Measurements from ENCODE around the gene AGPAT1. TPM values are rescaled to one million over a fixed set of nuclear protein-coding genes. Genes with fewer than 3 reads are reported as not detected.
"Not testable (repeated sequence)": the region's sequence is repeated elsewhere in the genome, so short reads cannot be mapped to it uniquely, and the experiment has no call there.

AGPAT1 gene
- total and polyA plus RNA-seq, 2 experiments from 2014 or later = 39.8 to 82.1 TPM

DNA sequence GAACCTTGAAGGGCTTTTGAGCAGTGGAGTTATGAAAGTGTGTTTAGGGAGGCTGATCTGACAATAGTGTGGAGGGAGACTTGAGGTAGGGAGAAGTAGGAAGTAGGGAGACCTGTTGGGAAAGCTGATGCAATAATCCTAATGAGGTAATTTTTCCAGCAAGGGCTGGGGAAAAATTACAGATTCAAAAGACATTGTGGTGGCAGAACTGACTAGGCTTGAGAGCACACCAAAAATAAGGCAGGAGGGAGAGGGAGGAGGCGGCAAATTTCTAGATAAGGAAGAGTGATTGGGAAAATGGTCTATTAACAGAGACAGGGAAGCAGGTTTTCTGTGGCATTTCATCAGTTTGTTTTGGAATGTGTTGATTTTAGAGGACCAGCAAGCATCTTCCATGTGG, 29.6 kb downstream of the AGPAT1 start (continued):
- TF ChIP-seq, protein P1, sequence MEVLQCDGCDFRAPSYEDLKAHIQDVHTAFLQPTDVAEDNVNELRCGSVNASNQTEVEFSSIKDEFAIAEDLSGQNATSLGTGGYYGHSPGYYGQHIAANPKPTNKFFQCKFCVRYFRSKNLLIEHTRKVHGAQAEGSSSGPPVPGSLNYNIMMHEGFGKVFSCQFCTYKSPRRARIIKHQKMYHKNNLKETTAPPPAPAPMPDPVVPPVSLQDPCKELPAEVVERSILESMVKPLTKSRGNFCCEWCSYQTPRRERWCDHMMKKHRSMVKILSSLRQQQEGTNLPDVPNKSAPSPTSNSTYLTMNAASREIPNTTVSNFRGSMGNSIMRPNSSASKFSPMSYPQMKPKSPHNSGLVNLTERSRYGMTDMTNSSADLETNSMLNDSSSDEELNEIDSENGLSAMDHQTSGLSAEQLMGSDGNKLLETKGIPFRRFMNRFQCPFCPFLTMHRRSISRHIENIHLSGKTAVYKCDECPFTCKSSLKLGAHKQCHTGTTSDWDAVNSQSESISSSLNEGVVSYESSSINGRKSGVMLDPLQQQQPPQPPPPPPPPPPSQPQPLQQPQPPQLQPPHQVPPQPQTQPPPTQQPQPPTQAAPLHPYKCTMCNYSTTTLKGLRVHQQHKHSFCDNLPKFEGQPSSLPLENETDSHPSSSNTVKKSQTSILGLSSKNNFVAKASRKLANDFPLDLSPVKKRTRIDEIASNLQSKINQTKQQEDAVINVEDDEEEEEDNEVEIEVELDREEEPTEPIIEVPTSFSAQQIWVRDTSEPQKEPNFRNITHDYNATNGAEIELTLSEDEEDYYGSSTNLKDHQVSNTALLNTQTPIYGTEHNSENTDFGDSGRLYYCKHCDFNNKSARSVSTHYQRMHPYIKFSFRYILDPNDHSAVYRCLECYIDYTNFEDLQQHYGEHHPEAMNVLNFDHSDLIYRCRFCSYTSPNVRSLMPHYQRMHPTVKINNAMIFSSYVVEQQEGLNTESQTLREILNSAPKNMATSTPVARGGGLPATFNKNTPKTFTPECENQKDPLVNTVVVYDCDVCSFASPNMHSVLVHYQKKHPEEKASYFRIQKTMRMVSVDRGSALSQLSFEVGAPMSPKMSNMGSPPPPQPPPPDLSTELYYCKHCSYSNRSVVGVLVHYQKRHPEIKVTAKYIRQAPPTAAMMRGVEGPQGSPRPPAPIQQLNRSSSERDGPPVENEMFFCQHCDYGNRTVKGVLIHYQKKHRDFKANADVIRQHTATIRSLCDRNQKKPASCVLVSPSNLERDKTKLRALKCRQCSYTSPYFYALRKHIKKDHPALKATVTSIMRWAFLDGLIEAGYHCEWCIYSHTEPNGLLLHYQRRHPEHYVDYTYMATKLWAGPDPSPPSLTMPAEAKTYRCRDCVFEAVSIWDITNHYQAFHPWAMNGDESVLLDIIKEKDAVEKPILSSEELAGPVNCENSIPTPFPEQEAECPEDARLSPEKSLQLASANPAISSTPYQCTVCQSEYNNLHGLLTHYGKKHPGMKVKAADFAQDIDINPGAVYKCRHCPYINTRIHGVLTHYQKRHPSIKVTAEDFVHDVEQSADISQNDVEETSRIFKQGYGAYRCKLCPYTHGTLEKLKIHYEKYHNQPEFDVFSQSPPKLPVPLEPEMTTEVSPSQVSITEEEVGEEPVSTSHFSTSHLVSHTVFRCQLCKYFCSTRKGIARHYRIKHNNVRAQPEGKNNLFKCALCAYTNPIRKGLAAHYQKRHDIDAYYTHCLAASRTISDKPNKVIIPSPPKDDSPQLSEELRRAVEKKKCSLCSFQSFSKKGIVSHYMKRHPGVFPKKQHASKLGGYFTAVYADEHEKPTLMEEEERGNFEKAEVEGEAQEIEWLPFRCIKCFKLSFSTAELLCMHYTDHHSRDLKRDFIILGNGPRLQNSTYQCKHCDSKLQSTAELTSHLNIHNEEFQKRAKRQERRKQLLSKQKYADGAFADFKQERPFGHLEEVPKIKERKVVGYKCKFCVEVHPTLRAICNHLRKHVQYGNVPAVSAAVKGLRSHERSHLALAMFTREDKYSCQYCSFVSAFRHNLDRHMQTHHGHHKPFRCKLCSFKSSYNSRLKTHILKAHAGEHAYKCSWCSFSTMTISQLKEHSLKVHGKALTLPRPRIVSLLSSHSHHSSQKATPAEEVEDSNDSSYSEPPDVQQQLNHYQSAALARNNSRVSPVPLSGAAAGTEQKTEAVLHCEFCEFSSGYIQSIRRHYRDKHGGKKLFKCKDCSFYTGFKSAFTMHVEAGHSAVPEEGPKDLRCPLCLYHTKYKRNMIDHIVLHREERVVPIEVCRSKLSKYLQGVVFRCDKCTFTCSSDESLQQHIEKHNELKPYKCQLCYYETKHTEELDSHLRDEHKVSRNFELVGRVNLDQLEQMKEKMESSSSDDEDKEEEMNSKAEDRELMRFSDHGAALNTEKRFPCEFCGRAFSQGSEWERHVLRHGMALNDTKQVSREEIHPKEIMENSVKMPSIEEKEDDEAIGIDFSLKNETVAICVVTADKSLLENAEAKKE (CRISPR knock-in tag; IDR thresholded peaks at IDR 0.05) = no peak
- no peak for TF ChIP-seq CTCF (conservative IDR thresholded peaks at IDR 0.05; ENCODE audit: low read depth in 2 of 2)
- no peak for TF ChIP-seq STAT1 (IDR thresholded peaks at IDR 0.05; ENCODE audit: unreplicated experiment)
- TF ChIP-seq EZH2phosphoT487 (IDR thresholded peaks at IDR 0.05; ENCODE audit: unreplicated experiment) = no peak
- TF ChIP-seq, protein P2, sequence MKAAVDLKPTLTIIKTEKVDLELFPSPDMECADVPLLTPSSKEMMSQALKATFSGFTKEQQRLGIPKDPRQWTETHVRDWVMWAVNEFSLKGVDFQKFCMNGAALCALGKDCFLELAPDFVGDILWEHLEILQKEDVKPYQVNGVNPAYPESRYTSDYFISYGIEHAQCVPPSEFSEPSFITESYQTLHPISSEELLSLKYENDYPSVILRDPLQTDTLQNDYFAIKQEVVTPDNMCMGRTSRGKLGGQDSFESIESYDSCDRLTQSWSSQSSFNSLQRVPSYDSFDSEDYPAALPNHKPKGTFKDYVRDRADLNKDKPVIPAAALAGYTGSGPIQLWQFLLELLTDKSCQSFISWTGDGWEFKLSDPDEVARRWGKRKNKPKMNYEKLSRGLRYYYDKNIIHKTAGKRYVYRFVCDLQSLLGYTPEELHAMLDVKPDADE (IDR thresholded peaks at IDR 0.05) = no peak
- no peak for TF ChIP-seq EZH2 (IDR thresholded peaks at IDR 0.05; ENCODE audit: low read depth, unreplicated experiment)
- TF ChIP-seq ZNF114 (CRISPR knock-in tag; IDR thresholded peaks at IDR 0.05) = no peak

GRCh38 chr6:32144238-32144637, 31.6 kb downstream of the AGPAT1 start:
- not testable (repeated sequence) for H3K9me3 Mint-ChIP-seq; ATAC-seq; DNase-seq (ENCODE audit: low spot score); H3K4me2 ChIP-seq; H4K20me1 ChIP-seq (replicated peaks; ENCODE audit: insufficient read depth); H3K27me3 ChIP-seq (ENCODE audit: insufficient read depth); H2AFZ ChIP-seq; H3K9me2 ChIP-seq (ENCODE audit: insufficient read depth); H3K27ac Mint-ChIP-seq; H3K4me3 ChIP-seq; H3K79me2 ChIP-seq (replicated peaks; ENCODE audit: insufficient read depth); H3F3A ChIP-seq (replicated peaks; ENCODE audit: low read depth); H3K4me3 Mint-ChIP-seq; H3K36me3 Mint-ChIP-seq (ENCODE audit: low read depth); H3K36me3 ChIP-seq (ENCODE audit: insufficient read depth); H3K27ac ChIP-seq (ENCODE audit: low read depth)
- peaks cover 29% of the 10 kb centered on the region for H3K4me1 Mint-ChIP-seq
- H3K27me3 Mint-ChIP-seq (ENCODE audit: insufficient read depth, low read depth, poor library complexity) = peaks cover 11% of the 10 kb centered on the region
- peaks cover 13% of the 10 kb centered on the region for H3K4me1 ChIP-seq (ENCODE audit: insufficient read depth)

Measured in GM23338 (cell line).